A673 (cell line): ENCODE data around the gene TRERF1. TPM values are rescaled to one million over a fixed set of nuclear protein-coding genes. Genes with fewer than 3 reads are reported as not detected.

Source experiments
- BruUV-seq: library from RNA; stranded (reverse); fragments of 400-500 nt; replicated peaks from 2 replicates; lab custom pipeline; 2021; lab: Mats Ljungman, UMichigan
- CTCF ChIA-PET: fragments of 300-600 bp; sonication (Branson Sonifier 250); formaldehyde crosslinking; loops from one replicate; lab custom pipeline; 2022; ENCODE audit warnings: antibody characterized with exemption; lab: Charles Lee
- POLR2A ChIA-PET: fragments of 300-600 bp; sonication (Branson Sonifier 250); formaldehyde crosslinking; loops from one replicate; lab custom pipeline; 2022; ENCODE audit warnings: antibody characterized with exemption; ENCODE audit not compliant: low non-redundant PET; lab: Charles Lee
- DNase-seq: peaks from one replicate; pipeline ENCODE4 v3.0.0-alpha.2; 2015; ENCODE audit warnings: low spot score
- H3K27ac ChIP-seq: fragments of 200-600 bp; sonication (generic); 2 replicates; pipeline ENCODE4 v1.5.1; 2016; ENCODE audit warnings: mixed run types, low read depth, mild to moderate bottlenecking, mixed read lengths, antibody characterized with exemption, low read length; ENCODE audit not compliant: poor library complexity, severe bottlenecking
- H3K27me3 ChIP-seq: fragments of 200-600 bp; sonication (generic); replicated peaks from 2 replicates; pipeline ENCODE4 v1.6.1; 2017; ENCODE audit warnings: mixed run types, low read depth, mild to moderate bottlenecking, mixed read lengths, antibody characterized with exemption, low read length; ENCODE audit not compliant: insufficient read depth, poor library complexity
- H3K36me3 ChIP-seq: fragments of 200-600 bp; sonication (generic); 2 replicates; pipeline ENCODE4 v1.6.1; 2016; ENCODE audit warnings: mixed run types, mild to moderate bottlenecking, mixed read lengths, antibody characterized with exemption, low read length; ENCODE audit not compliant: insufficient read depth, poor library complexity, severe bottlenecking
- H3K4me1 ChIP-seq: fragments of 200-600 bp; sonication (generic); 2 replicates; pipeline ENCODE4 v1.6.1; 2017; ENCODE audit warnings: mixed run types, mild to moderate bottlenecking, mixed read lengths, antibody characterized with exemption, low read length; ENCODE audit not compliant: insufficient read depth, poor library complexity, severe bottlenecking
- H3K4me3 ChIP-seq: fragments of 200-600 bp; sonication (generic); 2 replicates; pipeline ENCODE4 v1.5.1; 2016; ENCODE audit warnings: low read depth, mixed run types, mild to moderate bottlenecking, mixed read lengths, low read length; ENCODE audit not compliant: poor library complexity, severe bottlenecking
- H3K9me3 ChIP-seq: fragments of 200-600 bp; sonication (generic); 2 replicates; pipeline ENCODE4 v1.6.1; 2016; ENCODE audit warnings: mixed run types, low read depth, mild to moderate bottlenecking, mixed read lengths, antibody characterized with exemption, low read length; ENCODE audit not compliant: poor library complexity, severe bottlenecking
- CTCF ChIP-seq: fragments of 300-800, 200-600 bp; sonication (generic); conservative IDR thresholded peaks from 2 replicates; pipeline ENCODE4 v1.5.1; 2017; ENCODE audit warnings: low read depth, mild to moderate bottlenecking, antibody characterized with exemption, low read length, moderate library complexity, mixed read lengths
- EZH2 ChIP-seq: fragments of 200-600 bp; sonication (generic); IDR thresholded peaks from 2 replicates; pipeline ENCODE4 v1.6.1; 2017; ENCODE audit warnings: borderline replicate concordance, low read depth, mild to moderate bottlenecking, mixed read lengths, antibody characterized with exemption, low read length; ENCODE audit not compliant: poor library complexity, severe bottlenecking
- intact Hi-C: fragments of 100-400 bp; cut with micrococcal nuclease; formaldehyde crosslinking; loops from one replicate; pipeline ENCODE4 v1.10.0; 2022; ENCODE audit not compliant: unreplicated experiment
- total RNA-seq: library from RNA; stranded (reverse); gene quantifications from 2 replicates; pipeline ENCODE4 v1.2.3, GENCODE V29; 2021

TRERF1 gene
- total RNA-seq, 1 experiment from 2014 or later: 9.5 TPM

GRCh38 chr6:42370323-42370985, 81.3 kb downstream of the TRERF1 start:
- Histone ChIP-seq H3K27me3 (no peaks in the 10 kb centered on the region), H3K4me1 (no peaks in the 10 kb centered on the region), H3K9me3 (no peaks in the 10 kb centered on the region), H3K36me3 (no peaks in the 10 kb centered on the region), H3K4me3 (no peak overlapping the region), H3K27ac (no peak overlapping the region)
- CTCF ChIA-PET: no interaction called here
- intact Hi-C loops: no loop called here
- BruUV-seq: no TSS peak
- DNase-seq: no peak
- no peak for TF ChIP-seq EZH2
- TF ChIP-seq CTCF: no peak
- POLR2A ChIA-PET: no interaction called here

GRCh38 chr6:42369568-42369967, 82.2 kb downstream of the TRERF1 start:
- no peaks in the 10 kb centered on the region for H3K27me3 ChIP-seq
- no peaks in the 10 kb centered on the region for H3K4me1 ChIP-seq
- no peaks in the 10 kb centered on the region for H3K9me3 ChIP-seq
- POLR2A ChIA-PET: no interaction called here
- H3K27ac ChIP-seq: no peak overlapping the region
- intact Hi-C loops: no loop called here
- CTCF ChIA-PET: no interaction called here
- H3K4me3 ChIP-seq: no peak overlapping the region
- no peak for DNase-seq
- TF ChIP-seq CTCF (no peak), EZH2 (no peak)
- H3K36me3 ChIP-seq: no peaks in the 10 kb centered on the region
- BruUV-seq: no TSS peak

GRCh38 chr6:42368181-42368580, 83.5 kb downstream of the TRERF1 start:
- Histone ChIP-seq H3K36me3 (no peaks in the 10 kb centered on the region), H3K4me3 (no peak overlapping the region), H3K27me3 (no peaks in the 10 kb centered on the region), H3K9me3 (no peaks in the 10 kb centered on the region), H3K27ac (no peak overlapping the region), H3K4me1 (no peaks in the 10 kb centered on the region)
- intact Hi-C loops: no loop called here
- ChIA-PET POLR2A (no interaction called here), CTCF (no interaction called here)
- no peak for DNase-seq
- BruUV-seq: no TSS peak
- TF ChIP-seq EZH2 (no peak), CTCF (no peak)
